CD4-positive, CD25-positive, alpha-beta regulatory T cell (primary cell): ENCODE data around the gene HS6ST1. TPM values are rescaled to one million over a fixed set of nuclear protein-coding genes. Genes with fewer than 3 reads are reported as not detected.

Experiments used
- ATAC-seq, 2 donors: fragments of 150-1000 bp; cut with Tn5 transposase; one replicate each; pipeline ENCODE4 v1.10.0; 2021; ENCODE audit warnings: low read depth in 2 of 2, moderate number of reproducible peaks in 2 of 2, moderate library complexity in 1 of 2
- DNase-seq, 3 donors: peaks; one replicate each; pipeline versions ENCODE4 v3.0.0 to v3.0.0-alpha.2; 2012 to 2022; ENCODE audit warnings: mixed read lengths in 1 of 3
- H3K27ac ChIP-seq: one replicate; pipeline ENCODE4 v1.7.0; 2013; ENCODE audit warnings: mild to moderate bottlenecking, low read length; ENCODE audit not compliant: insufficient read depth, poor library complexity, severe bottlenecking
- H3K27me3 ChIP-seq: one replicate; pipeline ENCODE4 v1.7.0; 2013; ENCODE audit warnings: low read length; ENCODE audit not compliant: control insufficient read depth, insufficient read depth
- H3K36me3 ChIP-seq: one replicate; pipeline ENCODE4 v1.7.0; 2013; ENCODE audit warnings: mild to moderate bottlenecking, low read length, moderate library complexity; ENCODE audit not compliant: control insufficient read depth, insufficient read depth
- H3K4me1 ChIP-seq: 2 replicates; pipeline ENCODE4 v1.7.0; 2013; ENCODE audit warnings: mild to moderate bottlenecking, low read length; ENCODE audit not compliant: insufficient read depth, control insufficient read depth, poor library complexity, severe bottlenecking
- H3K4me3 ChIP-seq: one replicate; pipeline ENCODE4 v1.7.0; 2013; ENCODE audit warnings: low read depth, mild to moderate bottlenecking, low read length, moderate library complexity
- H3K9me3 ChIP-seq, 2 experiments: 1 replicate in 1 of 2; 2 replicates in 1 of 2; pipeline ENCODE4 v1.7.0; 2013; ENCODE audit warnings: low read length in 2 of 2, mild to moderate bottlenecking in 1 of 2, moderate library complexity in 1 of 2; ENCODE audit not compliant: control insufficient read depth in 2 of 2
- H3K27ac Mint-ChIP-seq, 3 donors: one replicate each; pipeline ENCODE4 v1.8.0; 2020 to 2022; ENCODE audit warnings: mild to moderate bottlenecking in 3 of 3, mixed read lengths in 3 of 3, moderate library complexity in 2 of 3
- H3K27me3 Mint-ChIP-seq: one replicate; pipeline ENCODE4 v1.8.0; 2022; ENCODE audit warnings: mild to moderate bottlenecking, mixed read lengths
- H3K36me3 Mint-ChIP-seq: one replicate; pipeline ENCODE4 v1.8.0; 2020; ENCODE audit warnings: mixed read lengths
- H3K4me1 Mint-ChIP-seq, 4 donors: one replicate each; pipeline ENCODE4 v1.8.0; 2020 to 2022; ENCODE audit warnings: mixed read lengths in 4 of 4, mild to moderate bottlenecking in 1 of 4
- H3K4me3 Mint-ChIP-seq, 4 donors: one replicate each; pipeline ENCODE4 v1.8.0; 2020 to 2022; ENCODE audit warnings: mild to moderate bottlenecking in 4 of 4, mixed read lengths in 4 of 4, moderate library complexity in 3 of 4
- H3K9me3 Mint-ChIP-seq, 7 donors: one replicate each; pipeline ENCODE4 v1.8.0; 2020 to 2022; ENCODE audit warnings: mixed read lengths in 7 of 7, mild to moderate bottlenecking in 3 of 7, moderate library complexity in 2 of 7
- polyA plus RNA-seq, 4 donors: library from polyadenylated mRNA; unstranded; fragments of 300-500 nt; fragmentation: Illumina TruSeq; gene quantifications; one replicate each; pipeline ENCODE4 v1.2.3, GENCODE V29; 2021
- total RNA-seq: library from RNA; stranded (reverse); gene quantifications from one replicate; pipeline ENCODE4 v1.2.3, GENCODE V29; 2022

HS6ST1 gene
- total and polyA plus RNA-seq, 5 donors from 2014 or later: 1.1 to 7.6 (median 1.5) TPM

GRCh38 chr2:128345436-128346165, 26.9 kb upstream of the HS6ST1 start:
- Histone ChIP-seq H3K9me3 (no peaks in the 10 kb centered on the region), H3K36me3 (no peaks in the 10 kb centered on the region), H3K27me3 (no peaks in the 10 kb centered on the region), H3K4me1 (no peaks in the 10 kb centered on the region), H3K4me3 (no peak overlapping the region), H3K27ac (no peak overlapping the region)
- H3K4me1 Mint-ChIP-seq: no peaks in the 10 kb centered on the region
- peaks cover 11% of the 10 kb centered on the region for H3K27me3 Mint-ChIP-seq
- no peak overlapping the region for H3K4me3 Mint-ChIP-seq
- H3K36me3 Mint-ChIP-seq: no peaks in the 10 kb centered on the region
- H3K9me3 Mint-ChIP-seq: peaks cover 0 to 4% (median 2%) of the 10 kb centered on the region in 7 donors
- no peak for DNase-seq
- no peak overlapping the region for H3K27ac Mint-ChIP-seq
- no peak for ATAC-seq

GRCh38 chr2:128344101-128344500, 25.4 kb upstream of the HS6ST1 start:
- ATAC-seq: no peak
- Histone ChIP-seq H3K36me3 (no peaks in the 10 kb centered on the region), H3K4me3 (no peak overlapping the region), H3K4me1 (no peaks in the 10 kb centered on the region), H3K27ac (no peak overlapping the region), H3K9me3 (no peaks in the 10 kb centered on the region), H3K27me3 (no peaks in the 10 kb centered on the region)
- no peak for DNase-seq
- H3K36me3 Mint-ChIP-seq: no peaks in the 10 kb centered on the region
- H3K4me1 Mint-ChIP-seq: no peaks in the 10 kb centered on the region
- no peak overlapping the region for H3K4me3 Mint-ChIP-seq
- peaks cover 11% of the 10 kb centered on the region for H3K27me3 Mint-ChIP-seq
- H3K27ac Mint-ChIP-seq: no peak overlapping the region
- peaks cover 0 to 3% (median 1%) of the 10 kb centered on the region in 7 donors for H3K9me3 Mint-ChIP-seq

GRCh38 chr2:128343459-128343858, 24.8 kb upstream of the HS6ST1 start:
- Histone ChIP-seq H3K4me1 (no peaks in the 10 kb centered on the region), H3K4me3 (no peak overlapping the region), H3K36me3 (no peaks in the 10 kb centered on the region), H3K27me3 (no peaks in the 10 kb centered on the region), H3K27ac (no peak overlapping the region), H3K9me3 (no peaks in the 10 kb centered on the region)
- ATAC-seq (no peak), DNase-seq (no peak)
- Mint-ChIP-seq H3K4me3 (no peak overlapping the region), H3K27me3 (peaks cover 12% of the 10 kb centered on the region), H3K9me3 (peaks cover 0 to 3% (median 1%) of the 10 kb centered on the region in 7 donors), H3K4me1 (no peaks in the 10 kb centered on the region), H3K27ac (no peak overlapping the region), H3K36me3 (no peaks in the 10 kb centered on the region)

- ATAC-seq (no peak), DNase-seq (no peak)
These were observed 23.9 kb upstream of the HS6ST1 start for GRCh38 chr2:128342550-128342949.

GRCh38 chr2:128341621-128342020, 23.0 kb upstream of the HS6ST1 start:
- no peak overlapping the region for H3K27ac Mint-ChIP-seq
- Histone ChIP-seq H3K4me1 (no peaks in the 10 kb centered on the region), H3K9me3 (no peaks in the 10 kb centered on the region), H3K27me3 (no peaks in the 10 kb centered on the region), H3K36me3 (no peaks in the 10 kb centered on the region), H3K4me3 (no peak overlapping the region), H3K27ac (no peak overlapping the region)
- DNase-seq (no peak), ATAC-seq (no peak)
- no peak overlapping the region for H3K4me3 Mint-ChIP-seq
- H3K9me3 Mint-ChIP-seq: peaks cover 0 to 5% (median 1%) of the 10 kb centered on the region in 7 donors
- H3K36me3 Mint-ChIP-seq: no peaks in the 10 kb centered on the region
- peaks cover 16% of the 10 kb centered on the region for H3K27me3 Mint-ChIP-seq
- no peaks in the 10 kb centered on the region for H3K4me1 Mint-ChIP-seq

More at GRCh38 chr2:128342550-128342949, 23.9 kb upstream of the HS6ST1 start:
- Mint-ChIP-seq H3K4me3 (no peak overlapping the region), H3K9me3 (peaks cover 0 to 3% (median 1%) of the 10 kb centered on the region in 7 donors), H3K27me3 (peaks cover 16% of the 10 kb centered on the region), H3K27ac (no peak overlapping the region), H3K4me1 (no peaks in the 10 kb centered on the region), H3K36me3 (no peaks in the 10 kb centered on the region)
- no peak overlapping the region for H3K27ac ChIP-seq
- no peaks in the 10 kb centered on the region for H3K27me3 ChIP-seq
- no peaks in the 10 kb centered on the region for H3K36me3 ChIP-seq
- no peaks in the 10 kb centered on the region for H3K4me1 ChIP-seq
- H3K9me3 ChIP-seq: no peaks in the 10 kb centered on the region
- H3K4me3 ChIP-seq: no peak overlapping the region

GRCh38 chr2:128332091-128332634, 13.5 kb upstream of the HS6ST1 start:
- Histone ChIP-seq H3K36me3 (no peaks in the 10 kb centered on the region), H3K27me3 (peaks cover 10% of the 10 kb centered on the region), H3K9me3 (peaks cover 9 to 13% of the 10 kb centered on the region in 2 experiments), H3K27ac (no peak overlapping the region), H3K4me3 (no peak overlapping the region), H3K4me1 (no peaks in the 10 kb centered on the region)
- Mint-ChIP-seq H3K36me3 (no peaks in the 10 kb centered on the region), H3K4me1 (no peaks in the 10 kb centered on the region), H3K9me3 (peaks cover 0 to 19% (median 8%) of the 10 kb centered on the region in 7 donors), H3K27ac (no peak overlapping the region), H3K4me3 (no peak overlapping the region), H3K27me3 (peaks cover 25% of the 10 kb centered on the region)
- DNase-seq: no peak
- ATAC-seq: no peak

- Histone ChIP-seq H3K4me1 (no peaks in the 10 kb centered on the region), H3K9me3 (peaks cover 9 to 13% of the 10 kb centered on the region in 2 experiments), H3K27me3 (peaks cover 10% of the 10 kb centered on the region), H3K36me3 (no peaks in the 10 kb centered on the region), H3K27ac (no peak overlapping the region), H3K4me3 (no peak overlapping the region)
- Mint-ChIP-seq H3K27ac (no peak overlapping the region), H3K4me1 (no peaks in the 10 kb centered on the region), H3K9me3 (peaks cover 0 to 19% (median 8%) of the 10 kb centered on the region in 7 donors), H3K27me3 (peaks cover 25% of the 10 kb centered on the region), H3K4me3 (no peak overlapping the region), H3K36me3 (no peaks in the 10 kb centered on the region)
- ATAC-seq (no peak), DNase-seq (no peak)
These were observed 11.9 kb upstream of the HS6ST1 start for GRCh38 chr2:128330583-128330982.

- H3K4me1 ChIP-seq: no peaks in the 10 kb centered on the region
- Mint-ChIP-seq H3K4me1 (no peaks in the 10 kb centered on the region), H3K4me3 (no peak overlapping the region), H3K36me3 (no peaks in the 10 kb centered on the region), H3K27ac (no peak overlapping the region), H3K27me3 (peaks cover 25% of the 10 kb centered on the region), H3K9me3 (peaks cover 0 to 19% (median 7%) of the 10 kb centered on the region in 7 donors)
- peaks cover 10% of the 10 kb centered on the region for H3K27me3 ChIP-seq
- H3K9me3 ChIP-seq: peaks cover 9 to 13% of the 10 kb centered on the region in 2 experiments
- no peak for ATAC-seq
- no peak overlapping the region for H3K27ac ChIP-seq
- DNase-seq: no peak
- no peak overlapping the region for H3K4me3 ChIP-seq
- no peaks in the 10 kb centered on the region for H3K36me3 ChIP-seq
These were observed 10.9 kb upstream of the HS6ST1 start for GRCh38 chr2:128329607-128330006.
